Suprapubic skin (tissue), 4 donors: ENCODE measurements around the gene FAM131C. TPM values are rescaled to one million over a fixed set of nuclear protein-coding genes. Genes with fewer than 3 reads are reported as not detected.

Experiments
- DNase-seq, 2 donors: peaks; one replicate each; pipeline ENCODE4 v3.0.0-alpha.2; 2019; ENCODE audit warnings: low spot score in 2 of 2
- H3K27ac ChIP-seq: fragments of 200-600 bp; sonication (generic); one replicate; pipeline ENCODE4 v1.5.1; 2019
- H3K27me3 ChIP-seq: fragments of 200-600 bp; sonication (generic); one replicate; pipeline ENCODE4 v1.5.1; 2019
- H3K36me3 ChIP-seq: fragments of 200-600 bp; sonication (generic); one replicate; pipeline ENCODE4 v1.5.1; 2019
- H3K4me1 ChIP-seq: fragments of 200-600 bp; sonication (generic); one replicate; pipeline ENCODE4 v1.5.1; 2019
- H3K4me3 ChIP-seq: fragments of 200-600 bp; sonication (generic); one replicate; pipeline ENCODE4 v1.5.1; 2019; ENCODE audit warnings: mild to moderate bottlenecking
- H3K9me3 ChIP-seq: fragments of 200-600 bp; sonication (generic); one replicate; pipeline ENCODE4 v1.5.1; 2019
- CTCF ChIP-seq, 2 donors: fragments of 200-600 bp in 1 of 2; fragments of 450-650 bp in 1 of 2; sonication (generic) in 1 of 2; IDR thresholded peaks; one replicate each; pipeline ENCODE4 v1.5.1; 2016 to 2019; ENCODE audit warnings: antibody characterized with exemption in 2 of 2, mild to moderate bottlenecking in 1 of 2, moderate library complexity in 1 of 2
- EP300 ChIP-seq: sonication (generic); formaldehyde crosslinking; IDR thresholded peaks from one replicate; pipeline ENCODE4 v1.6.1; 2017; ENCODE audit warnings: antibody characterized with exemption
- POLR2A ChIP-seq, 2 donors: fragments of 450-650 bp; IDR thresholded peaks; one replicate each; pipeline ENCODE4 v1.6.1; 2017; ENCODE audit warnings: antibody characterized with exemption in 2 of 2, mild to moderate bottlenecking in 2 of 2, moderate library complexity in 2 of 2
- POLR2AphosphoS5 ChIP-seq, 3 donors: sonication (generic); formaldehyde crosslinking; IDR thresholded peaks; one replicate each; pipeline ENCODE4 v1.6.1; 2017; ENCODE audit warnings: antibody characterized with exemption in 3 of 3
- WGBS: methylation state at CpG from one replicate; pipeline ENCODE4 v1.1.5; 2018; 5-methylcytosine and 5-hydroxymethylcytosine counted together
- total RNA-seq, 4 donors: library from RNA; depleted of rRNA; stranded (reverse); fragments of >200 nt; gene quantifications; one replicate each; pipeline ENCODE4 v1.1.0, GENCODE V29; 2016

FAM131C gene
- total RNA-seq = 1 to 10 TPM in 2 of 4 donors, under 1 TPM in 1, not detected in 1; 0.72 to 1.6 (median 1.2) TPM

GRCh38 chr1:16073490-16074119 lies at the start of gene FAM131C:
Gene FAM131C (minus strand): TSS chr1:16073651. CDS start chr1:16073442, 209 bp downstream.
- 8% methylated on average over 10 of the region's 54 CpGs for WGBS
- Histone ChIP-seq H3K9me3 (no peaks in the 10 kb centered on the region), H3K4me3 (peak within 1 kb of the TSS; percentile 63), H3K27ac (no peak within 1 kb of the TSS), H3K4me1 (peaks cover 53% of the 10 kb centered on the region), H3K27me3 (peaks cover 5% of the 10 kb centered on the region), H3K36me3 (no peaks in the 10 kb centered on the region)
- no peak for DNase-seq
- TF ChIP-seq POLR2AphosphoS5 (IDR thresholded peaks at IDR 0.05) = no peak
- TF ChIP-seq POLR2A (IDR thresholded peaks at IDR 0.05) = no peak
- no peak for TF ChIP-seq EP300
- TF ChIP-seq CTCF (IDR thresholded peaks at IDR 0.05) = peak; percentile 42 to 59

DNA sequence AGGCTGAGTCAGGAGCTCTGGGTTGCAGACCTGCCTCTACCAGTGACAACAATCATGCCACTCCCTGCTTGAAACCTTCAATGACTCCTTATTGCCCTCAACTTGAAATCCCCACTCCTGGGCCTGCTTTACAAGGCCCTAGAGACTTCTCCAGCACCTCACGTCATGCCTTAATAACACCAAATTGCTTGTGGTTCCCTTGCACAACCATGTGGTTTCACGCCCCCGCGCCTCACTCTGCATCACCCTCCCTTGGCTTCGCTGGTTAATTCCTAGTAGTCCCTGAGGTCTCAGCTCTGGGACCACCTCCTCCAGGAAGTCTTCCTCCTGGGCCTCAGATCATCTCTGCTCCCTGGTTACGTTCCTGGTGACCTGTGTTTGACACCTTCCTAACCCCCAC lies 49.5 kb upstream of the FAM131C start:
- 64% methylated on average over 6 of the region's 6 CpGs for WGBS
- Histone ChIP-seq H3K36me3 (peaks cover 25% of the 10 kb centered on the region), H3K27me3 (no peaks in the 10 kb centered on the region), H3K4me1 (peaks cover 40% of the 10 kb centered on the region), H3K27ac (peak overlapping the region; percentile 54), H3K9me3 (no peaks in the 10 kb centered on the region), H3K4me3 (no peak overlapping the region)
- no peak for DNase-seq
- no peak for TF ChIP-seq POLR2A (IDR thresholded peaks at IDR 0.05)
- no peak for TF ChIP-seq POLR2AphosphoS5 (IDR thresholded peaks at IDR 0.05)
- TF ChIP-seq EP300 = no peak
- TF ChIP-seq CTCF (IDR thresholded peaks at IDR 0.05) = no peak

DNA sequence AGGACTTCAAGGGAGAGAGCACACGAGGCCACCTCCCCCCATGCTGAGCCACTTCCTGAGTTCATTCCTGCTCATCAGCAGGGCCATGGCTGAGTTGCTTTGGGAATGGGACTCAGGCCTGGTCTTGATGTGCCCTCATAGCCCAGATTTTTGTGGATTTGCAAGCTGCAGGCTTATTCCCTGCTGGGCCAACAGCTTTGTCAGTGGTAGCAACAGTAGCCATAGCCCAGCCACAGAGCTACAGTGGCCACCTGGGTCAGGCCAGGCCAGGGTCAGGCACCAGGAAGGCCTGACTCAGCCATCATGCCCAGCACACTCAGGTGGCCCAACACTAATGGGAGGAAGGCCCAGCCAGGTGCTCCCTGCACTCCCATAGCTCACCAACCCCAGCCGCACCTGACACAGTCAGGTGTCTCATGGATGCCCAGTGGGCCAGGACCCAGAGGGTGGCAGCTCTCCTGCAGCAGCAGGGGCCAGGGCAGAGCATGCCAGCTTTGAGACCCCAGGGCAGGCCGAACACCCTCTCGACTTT lies 49.0 kb upstream of the FAM131C start:
- Histone ChIP-seq H3K4me1 (peaks cover 40% of the 10 kb centered on the region), H3K36me3 (peaks cover 20% of the 10 kb centered on the region), H3K27ac (peak overlapping the region; percentile 30), H3K4me3 (no peak overlapping the region), H3K27me3 (no peaks in the 10 kb centered on the region), H3K9me3 (no peaks in the 10 kb centered on the region)
- DNase-seq = no peak
- 54% methylated on average over 2 of the region's 4 CpGs for WGBS
- TF ChIP-seq POLR2A (IDR thresholded peaks at IDR 0.05) (no peak), EP300 (no peak), POLR2AphosphoS5 (IDR thresholded peaks at IDR 0.05) (no peak), CTCF (IDR thresholded peaks at IDR 0.05) (no peak)

- DNase-seq = no peak
- 69% methylated on average over 4 of the region's 4 CpGs for WGBS
- H3K36me3 ChIP-seq = peaks cover 11% of the 10 kb centered on the region
- TF ChIP-seq POLR2A (IDR thresholded peaks at IDR 0.05) = no peak
- TF ChIP-seq EP300 = no peak
- TF ChIP-seq CTCF (IDR thresholded peaks at IDR 0.05) = no peak
- no peak for TF ChIP-seq POLR2AphosphoS5 (IDR thresholded peaks at IDR 0.05)
- no peak overlapping the region for H3K4me3 ChIP-seq
- H3K27me3 ChIP-seq = no peaks in the 10 kb centered on the region
- no peaks in the 10 kb centered on the region for H3K9me3 ChIP-seq
- H3K4me1 ChIP-seq = peaks cover 36% of the 10 kb centered on the region
- no peak overlapping the region for H3K27ac ChIP-seq
These were observed 47.5 kb upstream of the FAM131C start for GRCh38 chr1:16120940-16121410.

GRCh38 chr1:16120407-16120806 lies 47.0 kb upstream of the FAM131C start:
- WGBS = 20% methylated on average over 1 of the region's 1 CpG
- Histone ChIP-seq H3K9me3 (no peaks in the 10 kb centered on the region), H3K27ac (no peak overlapping the region), H3K4me3 (no peak overlapping the region), H3K4me1 (peaks cover 36% of the 10 kb centered on the region), H3K27me3 (no peaks in the 10 kb centered on the region), H3K36me3 (peaks cover 11% of the 10 kb centered on the region)
- TF ChIP-seq POLR2AphosphoS5 (IDR thresholded peaks at IDR 0.05) (no peak), CTCF (IDR thresholded peaks at IDR 0.05) (no peak), EP300 (no peak), POLR2A (IDR thresholded peaks at IDR 0.05) (no peak)
- no peak for DNase-seq
